WTC11 (cell line): ENCODE data around the gene GPR3. TPM values are rescaled to one million over a fixed set of nuclear protein-coding genes. Genes with fewer than 3 reads are reported as not detected.

Source experiments
- ATF2 ChIP-seq: sonication (generic); formaldehyde crosslinking; IDR thresholded peaks from 2 replicates; pipeline ENCODE4 v1.8.1; 2022; ENCODE audit warnings: low read depth, missing genetic modification reagents, borderline replicate concordance
- E2F5 ChIP-seq: sonication (generic); formaldehyde crosslinking; IDR thresholded peaks from 2 replicates; pipeline ENCODE4 v1.8.1; 2022; ENCODE audit warnings: mild to moderate bottlenecking, moderate library complexity, missing genetic modification reagents
- ESRRA ChIP-seq: sonication (generic); formaldehyde crosslinking; IDR thresholded peaks from 2 replicates; pipeline ENCODE4 v1.8.1; 2022; ENCODE audit warnings: mild to moderate bottlenecking, missing genetic modification reagents, borderline replicate concordance
- ETV6 ChIP-seq: sonication (generic); formaldehyde crosslinking; IDR thresholded peaks from 2 replicates; pipeline ENCODE4 v1.8.1; 2022; ENCODE audit warnings: mild to moderate bottlenecking, missing genetic modification reagents
- FOXP1 ChIP-seq: sonication (generic); formaldehyde crosslinking; IDR thresholded peaks from 2 replicates; pipeline ENCODE4 v1.8.0; 2022; ENCODE audit warnings: missing genetic modification reagents, mild to moderate bottlenecking, moderate library complexity, borderline replicate concordance
- FOXP4 ChIP-seq: sonication (generic); formaldehyde crosslinking; IDR thresholded peaks from 2 replicates; pipeline ENCODE4 v1.8.0; 2022; ENCODE audit warnings: mild to moderate bottlenecking, missing genetic modification reagents
- JUN ChIP-seq: sonication (generic); formaldehyde crosslinking; IDR thresholded peaks from 2 replicates; pipeline ENCODE4 v1.8.0; 2023; ENCODE audit warnings: mild to moderate bottlenecking, missing genetic modification reagents
- KAT7 ChIP-seq: sonication (generic); formaldehyde crosslinking; IDR thresholded peaks from 2 replicates; pipeline ENCODE4 v1.8.1; 2023; ENCODE audit warnings: missing genetic modification reagents, mild to moderate bottlenecking, borderline replicate concordance
- MAX ChIP-seq: sonication (generic); formaldehyde crosslinking; IDR thresholded peaks from 2 replicates; pipeline ENCODE4 v1.8.0; 2022; ENCODE audit warnings: mild to moderate bottlenecking, missing genetic modification reagents
- MYBL2 ChIP-seq: sonication (generic); formaldehyde crosslinking; IDR thresholded peaks from 2 replicates; pipeline ENCODE4 v1.8.1; 2023; ENCODE audit warnings: mild to moderate bottlenecking, moderate library complexity, missing genetic modification reagents
- NR1H2 ChIP-seq: sonication (generic); formaldehyde crosslinking; IDR thresholded peaks from 2 replicates; pipeline ENCODE4 v1.9.0; 2021; ENCODE audit warnings: mild to moderate bottlenecking, moderate library complexity, missing genetic modification reagents
- NR2C2 ChIP-seq: sonication (generic); formaldehyde crosslinking; IDR thresholded peaks from 2 replicates; pipeline ENCODE4 v1.8.0; 2022; ENCODE audit warnings: mild to moderate bottlenecking, missing genetic modification reagents
- NR3C1 ChIP-seq: sonication (generic); formaldehyde crosslinking; conservative IDR thresholded peaks from 2 replicates; pipeline ENCODE4 v1.8.1; 2023; ENCODE audit warnings: low read depth, mild to moderate bottlenecking, missing genetic modification reagents
- SP1 ChIP-seq: sonication (generic); formaldehyde crosslinking; conservative IDR thresholded peaks from 2 replicates; pipeline ENCODE4 v1.8.1; 2022; ENCODE audit warnings: missing genetic modification reagents
- STAT6 ChIP-seq: sonication (generic); formaldehyde crosslinking; conservative IDR thresholded peaks from 2 replicates; pipeline ENCODE4 v1.8.1; 2023; ENCODE audit warnings: mild to moderate bottlenecking, low read depth, missing genetic modification reagents, moderate library complexity
- TEAD1 ChIP-seq: sonication (generic); formaldehyde crosslinking; IDR thresholded peaks from 2 replicates; pipeline ENCODE4 v1.8.0; 2022; ENCODE audit warnings: mild to moderate bottlenecking, missing genetic modification reagents
- USF2 ChIP-seq: sonication (generic); formaldehyde crosslinking; IDR thresholded peaks from 2 replicates; pipeline ENCODE4 v1.8.1; 2023; ENCODE audit warnings: mild to moderate bottlenecking, missing genetic modification reagents, moderate library complexity
- ZNF532 ChIP-seq: fragments of 250-450 bp; sonication (Bioruptor Pico); IDR thresholded peaks from 2 replicates; pipeline ENCODE4 v1.9.0; 2021; ENCODE audit warnings: mild to moderate bottlenecking, borderline replicate concordance
- ZNF671 ChIP-seq: fragments of 250-450 bp; sonication (Bioruptor Pico); IDR thresholded peaks from 2 replicates; pipeline ENCODE4 v1.8.0; 2021; ENCODE audit warnings: mild to moderate bottlenecking
- ZSCAN18 ChIP-seq: fragments of 250-450 bp; sonication (Bioruptor Pico); IDR thresholded peaks from 2 replicates; pipeline ENCODE4 v2.1.2; 2022; ENCODE audit warnings: mild to moderate bottlenecking, moderate library complexity
- total RNA-seq: library from RNA; stranded (reverse); gene quantifications from 3 replicates; pipeline ENCODE4 v1.2.3, GENCODE V29; 2021

The GPR3 gene
- total RNA-seq, 1 experiment from 2014 or later = 12.4 TPM

- TF ChIP-seq FOXP4 (CRISPR knock-in tag) = no peak
- TF ChIP-seq ETV6 = no peak
- TF ChIP-seq ZSCAN18 (CRISPR knock-in tag) = no peak
- TF ChIP-seq STAT6 (CRISPR knock-in tag) = no peak
- TF ChIP-seq NR3C1 (CRISPR knock-in tag) = no peak
- TF ChIP-seq KAT7 (CRISPR knock-in tag) = 0 out of 2 replicates have a peak, but pooled peaks have one; percentile 70
- peak; percentile 60 for TF ChIP-seq MAX
- peak; percentile 91 for TF ChIP-seq E2F5 (CRISPR knock-in tag)
- TF ChIP-seq MYBL2 (CRISPR knock-in tag) = no peak; the same call in 1 of the 2 replicates
- no peak for TF ChIP-seq JUN (CRISPR knock-in tag)
- TF ChIP-seq ZNF532 = no peak
- no peak for TF ChIP-seq ATF2
- peak; percentile 53; the same call in 1 of the 2 replicates for TF ChIP-seq TEAD1 (CRISPR knock-in tag)
- TF ChIP-seq SP1 (CRISPR knock-in tag) = peak; percentile 64
- TF ChIP-seq USF2 (CRISPR knock-in tag) = 0 out of 2 replicates have a peak, but pooled peaks have one; percentile 16
- TF ChIP-seq ESRRA (CRISPR knock-in tag) = peak; percentile 14; the same call in 1 of the 2 replicates
- no peak for TF ChIP-seq NR1H2 (CRISPR knock-in tag)
- no peak for TF ChIP-seq NR2C2 (CRISPR knock-in tag)
- TF ChIP-seq FOXP1 (CRISPR knock-in tag) = no peak
- no peak for TF ChIP-seq ZNF671
These were observed at the start of gene GPR3 (continued) for GRCh38 chr1:27392096-27392777.
